ENCODE results near the gene EHD3.
A peak's percentile ranks its signal among the peaks of the same experiment; 100 is the strongest.

The EHD3 gene

GRCh38 chr2:31286961-31287550 is 53.1 kb downstream of the EHD3 start:
- Mint-ChIP-seq H3K4me1 (ENCODE audit: low read depth) (peaks cover 2% of the 10 kb centered on the region), H3K27me3 (ENCODE audit: low read depth) (no peaks in the 10 kb centered on the region), H3K36me3 (ENCODE audit: low read depth) (no peaks in the 10 kb centered on the region), H3K9me3 (no peaks in the 10 kb centered on the region), H3K4me3 (no peak overlapping the region), H3K27ac (no peak overlapping the region)
- DNase-seq (ENCODE audit: low spot score) = no peak

GRCh38 chr2:31287654-31288053 is 53.7 kb downstream of the EHD3 start:
- Mint-ChIP-seq H3K4me1 (ENCODE audit: low read depth) (peaks cover 2% of the 10 kb centered on the region), H3K36me3 (ENCODE audit: low read depth) (no peaks in the 10 kb centered on the region), H3K27ac (no peak overlapping the region), H3K9me3 (no peaks in the 10 kb centered on the region), H3K4me3 (no peak overlapping the region), H3K27me3 (ENCODE audit: low read depth) (no peaks in the 10 kb centered on the region)
- no peak for DNase-seq (ENCODE audit: low spot score)

GRCh38 chr2:31294196-31294595 is 60.2 kb downstream of the EHD3 start:
- no peak for DNase-seq (ENCODE audit: low spot score)
- H3K36me3 Mint-ChIP-seq (ENCODE audit: low read depth) = no peaks in the 10 kb centered on the region
- H3K9me3 Mint-ChIP-seq = no peaks in the 10 kb centered on the region
- no peaks in the 10 kb centered on the region for H3K27me3 Mint-ChIP-seq (ENCODE audit: low read depth)
- H3K27ac Mint-ChIP-seq = no peak overlapping the region
- H3K4me1 Mint-ChIP-seq (ENCODE audit: low read depth) = no peaks in the 10 kb centered on the region
- H3K4me3 Mint-ChIP-seq = no peak overlapping the region

GRCh38 chr2:31296641-31297287 is 62.8 kb downstream of the EHD3 start:
- Mint-ChIP-seq H3K36me3 (ENCODE audit: low read depth) (no peaks in the 10 kb centered on the region), H3K4me3 (no peak overlapping the region), H3K27ac (no peak overlapping the region), H3K27me3 (ENCODE audit: low read depth) (peaks cover 5% of the 10 kb centered on the region), H3K4me1 (ENCODE audit: low read depth) (no peaks in the 10 kb centered on the region), H3K9me3 (no peaks in the 10 kb centered on the region)
- DNase-seq (ENCODE audit: low spot score) = no peak

- Mint-ChIP-seq H3K27me3 (ENCODE audit: low read depth) (peaks cover 5% of the 10 kb centered on the region), H3K9me3 (no peaks in the 10 kb centered on the region), H3K4me3 (no peak overlapping the region), H3K27ac (no peak overlapping the region), H3K4me1 (ENCODE audit: low read depth) (no peaks in the 10 kb centered on the region), H3K36me3 (ENCODE audit: low read depth) (no peaks in the 10 kb centered on the region)
- no peak for DNase-seq (ENCODE audit: low spot score)
Measured at GRCh38 chr2:31297751-31298150, 63.8 kb downstream of the EHD3 start.

GRCh38 chr2:31299547-31299946 is 65.6 kb downstream of the EHD3 start:
- Mint-ChIP-seq H3K4me3 (no peak overlapping the region), H3K4me1 (ENCODE audit: low read depth) (no peaks in the 10 kb centered on the region), H3K27ac (no peak overlapping the region), H3K27me3 (ENCODE audit: low read depth) (peaks cover 5% of the 10 kb centered on the region), H3K9me3 (no peaks in the 10 kb centered on the region), H3K36me3 (ENCODE audit: low read depth) (no peaks in the 10 kb centered on the region)
- no peak for DNase-seq (ENCODE audit: low spot score)

- no peak overlapping the region for H3K4me3 Mint-ChIP-seq
- no peaks in the 10 kb centered on the region for H3K4me1 Mint-ChIP-seq (ENCODE audit: low read depth)
- no peak for DNase-seq (ENCODE audit: low spot score)
- no peak overlapping the region for H3K27ac Mint-ChIP-seq
- H3K27me3 Mint-ChIP-seq (ENCODE audit: low read depth) = peaks cover 6% of the 10 kb centered on the region
- no peaks in the 10 kb centered on the region for H3K9me3 Mint-ChIP-seq
- H3K36me3 Mint-ChIP-seq (ENCODE audit: low read depth) = no peaks in the 10 kb centered on the region
Measured at GRCh38 chr2:31300309-31300708, 66.4 kb downstream of the EHD3 start.

- H3K4me3 Mint-ChIP-seq = no peak overlapping the region
- DNase-seq (ENCODE audit: low spot score) = no peak
- peaks cover 2% of the 10 kb centered on the region for H3K4me1 Mint-ChIP-seq (ENCODE audit: low read depth)
- peaks cover 21% of the 10 kb centered on the region for H3K27me3 Mint-ChIP-seq (ENCODE audit: low read depth)
- no peaks in the 10 kb centered on the region for H3K9me3 Mint-ChIP-seq
- H3K36me3 Mint-ChIP-seq (ENCODE audit: low read depth) = no peaks in the 10 kb centered on the region
- H3K27ac Mint-ChIP-seq = no peak overlapping the region
Measured at GRCh38 chr2:31302940-31303563, 69.1 kb downstream of the EHD3 start.

GRCh38 chr2:31304816-31305215 is 70.9 kb downstream of the EHD3 start:
- Mint-ChIP-seq H3K4me3 (no peak overlapping the region), H3K27me3 (ENCODE audit: low read depth) (peaks cover 34% of the 10 kb centered on the region), H3K4me1 (ENCODE audit: low read depth) (peaks cover 4% of the 10 kb centered on the region), H3K9me3 (peaks cover 2% of the 10 kb centered on the region), H3K36me3 (ENCODE audit: low read depth) (no peaks in the 10 kb centered on the region), H3K27ac (no peak overlapping the region)
- no peak for DNase-seq (ENCODE audit: low spot score)

GRCh38 chr2:31312898-31313297 is 78.9 kb downstream of the EHD3 start:
- Mint-ChIP-seq H3K27me3 (ENCODE audit: low read depth) (peaks cover 48% of the 10 kb centered on the region), H3K27ac (no peak overlapping the region)
- DNase-seq (ENCODE audit: low spot score) = no peak

GRCh38 chr2:31314761-31315160 is 80.8 kb downstream of the EHD3 start:
- no peak overlapping the region for H3K27ac Mint-ChIP-seq
- no peak for DNase-seq (ENCODE audit: low spot score)
- H3K9me3 Mint-ChIP-seq = peaks cover 7% of the 10 kb centered on the region
- peaks cover 32% of the 10 kb centered on the region for H3K27me3 Mint-ChIP-seq (ENCODE audit: low read depth)
- peaks cover 24% of the 10 kb centered on the region for H3K4me1 Mint-ChIP-seq (ENCODE audit: low read depth)
- no peaks in the 10 kb centered on the region for H3K36me3 Mint-ChIP-seq (ENCODE audit: low read depth)
- no peak overlapping the region for H3K4me3 Mint-ChIP-seq

More at GRCh38 chr2:31312898-31313297, 78.9 kb downstream of the EHD3 start:
- Mint-ChIP-seq H3K36me3 (ENCODE audit: low read depth) (no peaks in the 10 kb centered on the region), H3K9me3 (peaks cover 9% of the 10 kb centered on the region), H3K4me1 (ENCODE audit: low read depth) (peaks cover 10% of the 10 kb centered on the region), H3K4me3 (no peak overlapping the region)

GRCh38 chr2:31317396-31317795 is 83.4 kb downstream of the EHD3 start:
- peaks cover 11% of the 10 kb centered on the region for H3K27me3 Mint-ChIP-seq (ENCODE audit: low read depth)
- no peaks in the 10 kb centered on the region for H3K36me3 Mint-ChIP-seq (ENCODE audit: low read depth)
- H3K27ac Mint-ChIP-seq = peak overlapping the region; percentile 26
- no peaks in the 10 kb centered on the region for H3K9me3 Mint-ChIP-seq
- H3K4me3 Mint-ChIP-seq = no peak overlapping the region
- H3K4me1 Mint-ChIP-seq (ENCODE audit: low read depth) = peaks cover 36% of the 10 kb centered on the region
- DNase-seq (ENCODE audit: low spot score) = no peak

- H3K4me1 Mint-ChIP-seq (ENCODE audit: low read depth) = peaks cover 48% of the 10 kb centered on the region
- H3K4me3 Mint-ChIP-seq = peak overlapping the region; percentile 72
- peak overlapping the region; percentile 86 for H3K27ac Mint-ChIP-seq
- no peaks in the 10 kb centered on the region for H3K36me3 Mint-ChIP-seq (ENCODE audit: low read depth)
- H3K27me3 Mint-ChIP-seq (ENCODE audit: low read depth) = peaks cover 5% of the 10 kb centered on the region
- H3K9me3 Mint-ChIP-seq = no peaks in the 10 kb centered on the region
- DNase-seq (ENCODE audit: low spot score) = peak; percentile 57
Measured at GRCh38 chr2:31318361-31319336, 84.7 kb downstream of the EHD3 start.

All from T-helper 2 cell treated with Interferon-gamma antibody and Interleukin-4, amounts not matched to agents 5 μg/mL and 100 μg/mL, for 36 hours (primary cell).